ENCODE measurements around the gene ZAR1.

ZAR1 gene

DNA sequence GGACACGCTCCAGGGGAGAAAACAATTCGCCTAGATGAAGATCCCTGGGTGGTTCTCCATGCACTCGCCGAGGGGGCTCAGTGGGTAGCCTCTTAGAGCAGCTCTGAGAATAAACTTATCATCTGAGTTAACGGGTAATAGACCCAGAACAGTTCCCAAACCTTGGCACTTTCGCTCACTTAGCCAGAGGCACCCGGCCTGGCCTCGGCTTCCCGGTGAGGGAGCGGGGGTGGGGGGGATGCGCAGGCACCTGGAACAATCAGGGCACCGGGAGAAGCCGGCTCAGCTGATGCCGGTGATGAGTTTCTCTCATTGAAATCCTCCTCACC, 405 bp upstream of the ZAR1 start:
- DNase-seq (ENCODE audit: low read depth in 2 of 2), result no peak
- TF ChIP-seq, protein P1, sequence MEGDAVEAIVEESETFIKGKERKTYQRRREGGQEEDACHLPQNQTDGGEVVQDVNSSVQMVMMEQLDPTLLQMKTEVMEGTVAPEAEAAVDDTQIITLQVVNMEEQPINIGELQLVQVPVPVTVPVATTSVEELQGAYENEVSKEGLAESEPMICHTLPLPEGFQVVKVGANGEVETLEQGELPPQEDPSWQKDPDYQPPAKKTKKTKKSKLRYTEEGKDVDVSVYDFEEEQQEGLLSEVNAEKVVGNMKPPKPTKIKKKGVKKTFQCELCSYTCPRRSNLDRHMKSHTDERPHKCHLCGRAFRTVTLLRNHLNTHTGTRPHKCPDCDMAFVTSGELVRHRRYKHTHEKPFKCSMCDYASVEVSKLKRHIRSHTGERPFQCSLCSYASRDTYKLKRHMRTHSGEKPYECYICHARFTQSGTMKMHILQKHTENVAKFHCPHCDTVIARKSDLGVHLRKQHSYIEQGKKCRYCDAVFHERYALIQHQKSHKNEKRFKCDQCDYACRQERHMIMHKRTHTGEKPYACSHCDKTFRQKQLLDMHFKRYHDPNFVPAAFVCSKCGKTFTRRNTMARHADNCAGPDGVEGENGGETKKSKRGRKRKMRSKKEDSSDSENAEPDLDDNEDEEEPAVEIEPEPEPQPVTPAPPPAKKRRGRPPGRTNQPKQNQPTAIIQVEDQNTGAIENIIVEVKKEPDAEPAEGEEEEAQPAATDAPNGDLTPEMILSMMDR (IDR thresholded peaks at IDR 0.05; ENCODE audit: low read depth, low read length), result no peak
- H3K4me3 ChIP-seq (replicated peaks in 1 of 2; ENCODE audit: low read depth in 2 of 2, low read length in 2 of 2), result peak overlapping the region in 1 of 2 donors; percentile 19

DNA sequence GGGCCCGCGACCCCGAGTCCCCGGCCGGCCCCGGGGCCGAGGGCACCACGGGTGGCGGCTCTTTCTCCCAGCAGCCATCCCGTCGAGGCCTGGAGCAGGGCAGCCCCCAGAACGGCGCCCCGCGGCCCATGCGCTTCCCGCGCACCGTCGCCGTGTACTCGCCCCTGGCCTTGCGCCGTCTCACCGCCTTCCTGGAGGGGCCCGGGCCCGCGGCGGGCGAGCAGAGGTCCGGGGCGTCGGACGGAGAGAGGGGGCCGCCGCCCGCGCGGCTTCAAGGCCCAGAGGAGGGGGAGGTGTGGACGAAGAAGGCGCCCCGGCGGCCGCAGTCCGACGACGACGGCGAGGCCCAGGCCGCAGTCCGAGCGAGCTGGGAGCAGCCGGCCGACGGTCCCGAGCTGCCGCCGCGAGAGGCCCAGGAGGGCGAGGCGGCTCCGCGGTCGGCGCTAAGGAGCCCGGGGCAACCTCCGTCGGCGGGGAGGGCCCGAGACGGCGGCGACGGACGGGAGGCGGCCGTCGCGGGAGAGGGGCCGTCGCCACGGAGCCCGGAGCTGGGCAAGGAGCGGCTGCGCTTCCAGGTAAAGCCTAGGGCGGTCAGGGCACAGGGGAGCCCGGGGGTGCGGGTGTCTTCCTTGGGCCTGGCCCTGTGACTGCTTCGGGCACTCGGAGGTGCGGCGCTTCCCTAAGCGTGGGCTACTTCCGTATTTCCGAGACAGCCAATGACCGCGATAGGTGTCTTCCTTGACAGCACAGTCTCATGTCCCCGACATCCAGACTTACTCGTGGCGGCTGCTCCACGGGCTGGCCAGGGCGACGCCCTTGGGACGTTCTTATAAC, 845 bp downstream of the ZAR1 start:
- TF ChIP-seq, protein P1 (IDR thresholded peaks at IDR 0.05; ENCODE audit: low read depth, low read length), result no peak
- no peak overlapping the region for H3K4me3 ChIP-seq (replicated peaks in 1 of 2; ENCODE audit: low read depth in 2 of 2, low read length in 2 of 2)
- no peak for DNase-seq (ENCODE audit: low read depth in 2 of 2)

- no peak overlapping the region for H3K4me3 ChIP-seq (replicated peaks in 1 of 2; ENCODE audit: low read depth in 2 of 2, low read length in 2 of 2)
- no peak for DNase-seq (ENCODE audit: low read depth in 2 of 2)
- TF ChIP-seq, protein P1 (IDR thresholded peaks at IDR 0.05; ENCODE audit: low read depth, low read length), result no peak
Measured at GRCh38 chr4:48491514-48492176, 1.6 kb downstream of the ZAR1 start.

DNA sequence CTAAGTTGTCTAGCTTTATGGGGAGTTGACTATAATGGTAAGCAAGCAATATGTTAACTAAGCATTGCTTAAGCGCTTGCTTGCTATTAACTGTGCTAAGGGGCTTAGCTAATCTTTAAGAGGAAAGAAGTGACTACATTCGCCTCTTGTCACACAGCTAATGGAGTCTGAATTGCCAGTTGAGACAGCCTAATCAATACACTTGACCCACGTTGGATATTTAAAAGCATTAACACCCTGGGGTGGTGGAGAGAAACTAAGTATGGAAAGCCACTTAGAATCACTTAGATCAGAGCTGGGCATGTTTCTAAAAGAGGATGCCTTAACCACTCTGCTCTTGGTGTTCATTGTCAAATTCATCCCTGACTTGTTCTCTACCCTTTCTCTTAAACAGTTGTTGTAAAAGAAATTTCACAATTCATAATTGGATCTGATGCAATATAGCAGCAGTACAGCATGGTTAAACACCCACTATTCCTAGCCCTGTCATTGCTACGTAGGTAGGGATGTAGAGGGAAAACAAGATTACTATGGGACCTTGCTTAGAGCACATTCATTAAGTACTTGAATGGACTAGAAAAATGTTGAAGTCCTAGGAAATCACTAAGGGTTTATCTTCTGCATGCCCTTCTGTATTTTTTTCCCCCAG, 3.5 kb downstream of the ZAR1 start:
- DNase-seq (ENCODE audit: low read depth in 2 of 2), result no peak
- no peak overlapping the region for H3K4me3 ChIP-seq (replicated peaks in 1 of 2; ENCODE audit: low read depth in 2 of 2, low read length in 2 of 2)
- TF ChIP-seq, protein P1 (IDR thresholded peaks at IDR 0.05; ENCODE audit: low read depth, low read length), result no peak

DNA sequence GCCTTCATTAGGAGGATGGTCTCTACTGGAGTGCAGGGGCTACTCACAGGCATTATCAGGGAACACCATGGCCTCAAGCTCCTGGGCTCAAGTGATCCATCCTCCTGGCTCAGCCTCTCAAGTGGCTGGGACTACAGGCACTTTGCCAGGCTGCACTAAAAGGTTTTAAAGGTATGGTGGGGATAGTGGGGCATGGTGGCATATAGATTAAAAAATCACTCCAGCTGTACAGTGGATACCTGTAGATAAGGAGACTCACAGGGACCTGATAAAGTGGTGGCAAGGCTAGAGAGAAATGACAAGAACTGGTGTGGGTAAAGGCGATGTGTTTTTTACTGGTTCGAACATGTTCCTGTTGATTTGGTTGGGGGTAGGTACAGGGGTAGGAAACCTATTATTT, 5.9 kb downstream of the ZAR1 start:
- TF ChIP-seq, protein P1 (IDR thresholded peaks at IDR 0.05; ENCODE audit: low read depth, low read length), result no peak
- H3K4me3 ChIP-seq (replicated peaks in 1 of 2; ENCODE audit: low read depth in 2 of 2, low read length in 2 of 2), result no peak overlapping the region
- no peak for DNase-seq (ENCODE audit: low read depth in 2 of 2)

DNA sequence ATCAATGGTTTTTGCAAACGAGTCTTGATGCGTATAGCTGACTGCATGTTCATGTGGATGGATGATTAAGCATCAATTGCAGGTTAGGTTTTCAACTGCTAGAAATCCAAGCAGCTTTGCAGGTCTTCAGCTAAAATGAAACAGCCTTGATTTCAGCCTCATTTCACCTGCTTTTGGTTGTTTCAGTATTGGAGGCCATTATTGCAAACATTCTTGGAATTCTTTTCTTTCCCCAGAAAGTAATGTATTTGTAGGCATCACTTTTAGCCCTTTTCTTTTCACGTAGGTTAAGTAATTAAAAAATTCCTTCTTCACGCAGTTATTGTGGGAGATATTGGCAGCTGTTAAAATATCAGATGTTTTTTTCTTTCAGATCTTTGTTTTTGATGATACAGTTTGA, 8.8 kb downstream of the ZAR1 start:
- H3K4me3 ChIP-seq (replicated peaks in 1 of 2; ENCODE audit: low read depth in 2 of 2, low read length in 2 of 2), result no peak overlapping the region
- TF ChIP-seq, protein P1 (IDR thresholded peaks at IDR 0.05; ENCODE audit: low read depth, low read length), result no peak
- DNase-seq (ENCODE audit: low read depth in 2 of 2), result no peak

Measured in cardiac fibroblast (primary cell).